K562 (cell line): ENCODE results near the gene PCDHB13. TPM values are rescaled to one million over a fixed set of nuclear protein-coding genes. Genes with fewer than 3 reads are reported as not detected.

ENCODE experiments used
- ATAC-seq: fragments of 200-7000 bp; cut with Tn5 transposase; 3 replicates; pipeline ENCODE4 v1.9.1; 2020; ENCODE audit warnings: moderate library complexity
- BruUV-seq: library from RNA; stranded (reverse); fragments of 400-500 nt; replicated peaks from 2 replicates; lab custom pipeline; 2021; lab: Mats Ljungman, UMichigan
- CTCF ChIA-PET: fragments of 300-600 bp; formaldehyde crosslinking; extraction: SDS; loops from one replicate; lab custom pipeline; 2021; ENCODE audit warnings: low intra/inter-chr PET ratio; lab: Yijun Ruan, JAX
- POLR2A ChIA-PET: fragments of 300-600, 350-650 bp; sonication (Branson Sonifier 250); formaldehyde crosslinking; extraction: SDS; loops from one replicate; lab custom pipeline; 2021; ENCODE audit warnings: antibody characterized with exemption, inconsistent platforms; lab: Yijun Ruan, JAX
- DNase-seq, 4 experiments: peaks; one replicate each; pipeline versions ENCODE4 v3.0.0 to v3.0.0-alpha.2; 2011 to 2018; ENCODE audit warnings: low spot score in 3 of 4, mixed read lengths in 3 of 4; ENCODE audit errors: extremely low read depth in 1 of 4
- FAIRE-seq: peaks from 2 replicates; lab custom pipeline; 2011; peaks lifted over from hg19 to GRCh38; lab: Jason Lieb, UNC
- H2AFZ ChIP-seq: 2 replicates; pipeline ENCODE4 v1.6.0; 2011; ENCODE audit warnings: low read depth, low read length, control low read depth, inconsistent platforms
- H3K27ac ChIP-seq: fragments of 200-600 bp; 3 replicates; pipeline ENCODE4 v1.8.0; 2011; ENCODE audit warnings: low read depth, mild to moderate bottlenecking, control low read depth, inconsistent platforms, low read length, moderate library complexity, mixed read lengths; ENCODE audit errors: extremely low read depth
- H3K27me3 ChIP-seq, 2 experiments: fragments of 300-600 bp in 1 of 2; 2 replicates in 1 of 2; 3 replicates in 1 of 2; pipeline versions ENCODE4 v1.6.0 to v1.8.0; 2011; ENCODE audit warnings: inconsistent platforms in 2 of 2, low read length in 2 of 2, mild to moderate bottlenecking in 1 of 2, mixed read lengths in 1 of 2, moderate library complexity in 1 of 2; ENCODE audit not compliant: control insufficient read depth in 2 of 2, insufficient read depth in 2 of 2
- H3K36me3 ChIP-seq: fragments of 300-600 bp; 3 replicates; pipeline ENCODE4 v1.8.0; 2011; ENCODE audit warnings: mild to moderate bottlenecking, low read length, inconsistent platforms; ENCODE audit not compliant: control insufficient read depth, insufficient read depth
- H3K4me1 ChIP-seq, 2 experiments: fragments of 200-600 bp in 1 of 2; replicated peaks in 1 of 2; 2 replicates in 1 of 2; 3 replicates in 1 of 2; pipeline versions ENCODE4 v1.5.1 to v1.8.0; 2011; ENCODE audit warnings: inconsistent platforms in 2 of 2, low read length in 2 of 2, mild to moderate bottlenecking in 1 of 2, mixed read lengths in 1 of 2, moderate library complexity in 1 of 2; ENCODE audit not compliant: control insufficient read depth in 2 of 2, insufficient read depth in 2 of 2
- H3K4me2 ChIP-seq: 2 replicates; pipeline ENCODE4 v1.6.1; 2011; ENCODE audit warnings: low read length, control low read depth, inconsistent platforms, mixed read lengths; ENCODE audit not compliant: insufficient read depth
- H3K4me3 ChIP-seq: fragments of 200-600 bp; sonication (generic), shearing (Covaris generic); 2 replicates; pipeline ENCODE4 v1.5.1; 2016; ENCODE audit warnings: control low read depth, inconsistent platforms
- H3K79me2 ChIP-seq: fragments of 200-600 bp; 3 replicates; pipeline ENCODE4 v1.8.0; 2011; ENCODE audit warnings: low read length, inconsistent platforms; ENCODE audit not compliant: control insufficient read depth, insufficient read depth
- H3K9ac ChIP-seq, 2 experiments: 2 replicates each; pipeline versions ENCODE4 v1.6.0 to v1.6.1; 2011; ENCODE audit warnings: low read depth in 2 of 2, low read length in 2 of 2, control low read depth in 1 of 2, inconsistent platforms in 1 of 2, mild to moderate bottlenecking in 1 of 2, mixed read lengths in 1 of 2; ENCODE audit not compliant: insufficient read depth in 1 of 2
- H3K9me1 ChIP-seq: one replicate; pipeline ENCODE4 v1.6.0; 2011; ENCODE audit warnings: inconsistent platforms, mild to moderate bottlenecking, low read length, moderate library complexity; ENCODE audit not compliant: control insufficient read depth, insufficient read depth
- H3K9me3 ChIP-seq: replicated peaks from 2 replicates; pipeline ENCODE4 v1.5.1; 2011; ENCODE audit warnings: low read depth, low read length, inconsistent platforms; ENCODE audit not compliant: control insufficient read depth, insufficient read depth
- H4K20me1 ChIP-seq: replicated peaks from 2 replicates; pipeline ENCODE4 v1.6.1; 2011; ENCODE audit warnings: low read length, inconsistent platforms, mixed read lengths; ENCODE audit not compliant: control insufficient read depth, insufficient read depth
- C11orf30 ChIP-seq: fragments of 450-650 bp; IDR thresholded peaks from 2 replicates; pipeline ENCODE4 v1.6.1; 2016; ENCODE audit warnings: low read depth, mild to moderate bottlenecking
- CREM ChIP-seq: IDR thresholded peaks from 2 replicates; pipeline ENCODE4 v1.6.1; 2014; ENCODE audit warnings: antibody characterized with exemption, low read depth
- CTCF ChIP-seq, 3 experiments: IDR thresholded peaks in 2 of 3; conservative IDR thresholded peaks in 1 of 3; 2 replicates each; pipeline ENCODE4 v1.5.1; 2011 to 2012; ENCODE audit warnings: low read length in 3 of 3, mild to moderate bottlenecking in 3 of 3, control low read depth in 2 of 3, improper control_type of control experiment in 1 of 3, inconsistent platforms in 1 of 3, low read depth in 1 of 3, mixed read lengths in 1 of 3, moderate library complexity in 1 of 3; ENCODE audit not compliant: insufficient read depth in 2 of 3
- EP400 ChIP-seq: fragments of 450-650 bp; IDR thresholded peaks from 2 replicates; pipeline ENCODE4 v1.6.1; 2017; ENCODE audit warnings: antibody characterized with exemption, mild to moderate bottlenecking, moderate library complexity
- MAFF ChIP-seq: IDR thresholded peaks from 2 replicates; pipeline ENCODE4 v1.6.1; 2012; ENCODE audit warnings: low read length, improper control_type of control experiment
- RAD21 ChIP-seq, 2 experiments: fragments of 250-450 bp in 1 of 2; fragments of 450-650 bp in 1 of 2; sonication (Bioruptor Pico) in 1 of 2; formaldehyde crosslinking in 1 of 2; IDR thresholded peaks in 1 of 2; conservative IDR thresholded peaks in 1 of 2; 2 replicates each; pipeline versions ENCODE4 v1.4.0 to v1.8.0; 2020 to 2022; ENCODE audit warnings: mild to moderate bottlenecking in 2 of 2, moderate library complexity in 1 of 2
- RUNX1 ChIP-seq: sonication (generic); IDR thresholded peaks from 2 replicates; pipeline ENCODE4 v1.6.1; 2016; ENCODE audit warnings: antibody characterized with exemption, low read depth
- SMAD3 ChIP-seq: fragments of 450-650 bp; formaldehyde crosslinking; conservative IDR thresholded peaks from 2 replicates; pipeline ENCODE4 v1.4.0; 2020; ENCODE audit warnings: mild to moderate bottlenecking
- SNAPC5 ChIP-seq: fragments of 250-450 bp; sonication (Bioruptor Pico); IDR thresholded peaks from 2 replicates; pipeline ENCODE4 v1.8.0; 2021; ENCODE audit warnings: moderate library complexity, mild to moderate bottlenecking, inconsistent platforms
- SPI1 ChIP-seq: IDR thresholded peaks from 2 replicates; pipeline ENCODE4 v1.6.1; 2011; ENCODE audit warnings: low read depth, low read length, control low read depth, borderline replicate concordance
- ZNF134 ChIP-seq: fragments of 250-450 bp; sonication (Bioruptor Pico); conservative IDR thresholded peaks from 2 replicates; pipeline ENCODE4 v1.4.0; 2020
- ZNF316 ChIP-seq: fragments of 450-650 bp; IDR thresholded peaks from 2 replicates; pipeline ENCODE4 v1.6.1; 2016
- WGBS: fragments of 100-300 bp; shearing (Covaris generic); methylation state at CpG from one replicate; pipeline ENCODE4 v1.1.6; 2016; ENCODE audit warnings: low coverage, mixed read lengths; ENCODE audit not compliant: insufficient coverage; ENCODE audit errors: missing lambda C conversion rate; 5-methylcytosine and 5-hydroxymethylcytosine counted together
- in situ Hi-C: fragments of 300-500 bp; cut with MboI; formaldehyde crosslinking; loops from 4 replicates; pipeline ENCODE4 v1.15.0; 2018; ENCODE audit warnings: inconsistent platforms, mixed read lengths
- intact Hi-C: fragments of 100-400 bp; cut with micrococcal nuclease; formaldehyde crosslinking; loops from 2 replicates; pipeline ENCODE4 v1.14.2; 2022
- polyA plus RNA-seq, 8 experiments: library from polyadenylated mRNA; depleted of rRNA in 4 of 8; stranded (reverse) in 5 of 8; unstranded in 3 of 8; fragments of >200 nt; fragmentation: Nextera tagmentation in 2 of 8; fragmentation: Illumina TruSeq in 1 of 8; extraction: Ambion mirVana in 2 of 8; extraction: Trizol in 1 of 8; gene quantifications; 2 replicates each; pipeline versions ENCODE4 v1.2.1 to v1.2.3, GENCODE V29; 2011 to 2014; ENCODE audit warnings: inconsistent platforms in 1 of 8, missing spikeins in 1 of 8
- total RNA-seq, 7 experiments: library from RNA; depleted of rRNA in 6 of 7; stranded (reverse); fragments of >200 nt in 6 of 7; fragmentation: Illumina TruSeq in 2 of 7; extraction: Trizol in 2 of 7; gene quantifications; 2 replicates each; pipeline versions ENCODE4 v1.2.1 to v1.2.3, GENCODE V29; 2011 to 2021; ENCODE audit warnings: low replicate concordance in 1 of 7

The PCDHB13 gene
- total and polyA plus RNA-seq, 9 of the 15 experiments (the other 6 are each of a cell fraction or from before 2014, with no cell fraction given) = 0.01 TPM; not detected in 8

GRCh38 chr5:141180313-141180712, 33.4 kb upstream of the PCDHB13 start:
- no TSS peak for BruUV-seq
- no peaks in the 10 kb centered on the region for H3K4me1 ChIP-seq
- intact Hi-C loops = no loop called here
- no peak overlapping the region for H2AFZ ChIP-seq
- peaks cover 5 to 14% of the 10 kb centered on the region in 2 experiments; a peak in 1 of 5 replicates for H3K27me3 ChIP-seq
- no peak for ATAC-seq
- no peak overlapping the region for H3K4me3 ChIP-seq
- H4K20me1 ChIP-seq = no peaks in the 10 kb centered on the region
- TF ChIP-seq C11orf30 = peak; percentile 38; the same call in 1 of the 2 replicates
- TF ChIP-seq SPI1 = no peak
- peak; percentile 78 for TF ChIP-seq ZNF316
- 0 out of 2 replicates have a peak, but pooled peaks have one; percentile 3 for TF ChIP-seq MAFF
- TF ChIP-seq, all 486 proteins: peak for 3
- no peaks in the 10 kb centered on the region for H3K9me3 ChIP-seq
- in situ Hi-C loops = no loop called here
- no peaks in the 10 kb centered on the region for H3K36me3 ChIP-seq
- FAIRE-seq = no peak
- ChIA-PET POLR2A (no interaction called here), CTCF (no interaction called here)
- 0% methylated on average over 1 of the region's 1 CpG for WGBS
- H3K9ac ChIP-seq = no peak overlapping the region
- no peaks in the 10 kb centered on the region for H3K79me2 ChIP-seq
- H3K9me1 ChIP-seq = no peaks in the 10 kb centered on the region
- no peak overlapping the region for H3K27ac ChIP-seq
- no peak overlapping the region for H3K4me2 ChIP-seq
- DNase-seq = no peak

GRCh38 chr5:141182248-141182647, 31.5 kb upstream of the PCDHB13 start, which contains the start of gene PCDHB16:
Gene PCDHB16, plus strand, starts transcription at chr5:141182387. Its CDS starts 173 bp downstream, at chr5:141182560.
- peak; percentile 14; the same call in 1 of the 2 replicates for TF ChIP-seq CREM
- peak; percentile 38 to 51 (median 46) for TF ChIP-seq CTCF (IDR thresholded peaks at IDR 0.05 in 2 of 3, conservative IDR thresholded peaks at IDR 0.05 in 1 of 3; ENCODE audit: insufficient read depth in 2 of 3, low read depth in 1 of 3, low read length in 3 of 3)
- no peak for TF ChIP-seq RUNX1
- TF ChIP-seq SMAD3 (CRISPR knock-in tag) = no peak
- no peak for TF ChIP-seq EP400
- 0 out of 4 replicates have a peak, but pooled peaks of 1 of the 2 experiments have one; percentile 17 for TF ChIP-seq RAD21 (CRISPR knock-in tag; conservative IDR thresholded peaks at IDR 0.05 in 1 of 2, IDR thresholded peaks at IDR 0.05 in 1 of 2)
- TF ChIP-seq SNAPC5 (CRISPR knock-in tag) = no peak
- TF ChIP-seq ZNF134 (CRISPR knock-in tag) = no peak
- ATAC-seq = peak; percentile 78
- peak; percentile 46 for FAIRE-seq
- no peak within 1 kb of the TSS for H3K9ac ChIP-seq
- no peaks in the 10 kb centered on the region for H3K79me2 ChIP-seq
- H3K4me1 ChIP-seq = no peaks in the 10 kb centered on the region
- ChIA-PET CTCF (no interaction called here), POLR2A (no interaction called here)
- peak in 2 of 4 experiments; percentile 17 to 31 for DNase-seq
- H3K36me3 ChIP-seq = no peaks in the 10 kb centered on the region
- H3K27me3 ChIP-seq = peaks cover 5 to 14% of the 10 kb centered on the region in 2 experiments; a peak in 1 of 5 replicates
- no peak within 1 kb of the TSS for H2AFZ ChIP-seq
- BruUV-seq = no TSS peak
- WGBS = 2% methylated on average over 13 of the region's 13 CpGs
- no peaks in the 10 kb centered on the region for H3K9me1 ChIP-seq
- in situ Hi-C loops (no loop called here), intact Hi-C loops (no loop called here)
- no peak within 1 kb of the TSS for H3K4me2 ChIP-seq
- H3K4me3 ChIP-seq = no peak within 1 kb of the TSS
- no peak within 1 kb of the TSS for H3K27ac ChIP-seq
- no peaks in the 10 kb centered on the region for H3K9me3 ChIP-seq
- H4K20me1 ChIP-seq = no peaks in the 10 kb centered on the region
